Stimulated activated CD8-positive, alpha-beta memory T cell treated with anti-CD3 and anti-CD28 coated beads, Interleukin-4, amount 100 ng/mL, for 4 hours (primary cell): ENCODE data around the gene TMEM255A.
A peak's percentile ranks its signal among the peaks of the same experiment; 100 is the strongest.

Source experiments
- DNase-seq, 2 donors: peaks; one replicate each; pipeline ENCODE4 v3.0.0-alpha.2; 2020; ENCODE audit warnings: low read depth in 2 of 2, low spot score in 1 of 2

Gene TMEM255A

GRCh38 chrX:120269373-120270035 lies 41.8 kb downstream of the TMEM255A start:
- no peak for DNase-seq

GRCh38 chrX:120264341-120264740 lies 46.9 kb downstream of the TMEM255A start:
- no peak for DNase-seq

- DNase-seq = no peak
Observed at GRCh38 chrX:120262859-120263708, 48.2 kb downstream of the TMEM255A start.

GRCh38 chrX:120260369-120260768 lies 50.9 kb downstream of the TMEM255A start:
- DNase-seq = no peak

- no peak for DNase-seq
Observed at GRCh38 chrX:120253784-120254183, 57.5 kb downstream of the TMEM255A start.

GRCh38 chrX:120251471-120252011 lies 59.7 kb downstream of the TMEM255A start:
- no peak for DNase-seq

- peak; percentile 56 to 69 for DNase-seq
Observed at GRCh38 chrX:120250522-120251271, 60.6 kb downstream of the TMEM255A start, which contains the start of gene ZBTB33. TSS of gene ZBTB33 (plus strand) at chrX:120250812. CDS start at chrX:120253416, 2,604 bp downstream.

GRCh38 chrX:120244735-120245498 lies 66.3 kb downstream of the TMEM255A start:
- DNase-seq = no peak

- no peak for DNase-seq
Observed at GRCh38 chrX:120244395-120244734, 66.9 kb downstream of the TMEM255A start.

GRCh38 chrX:120242813-120243212 lies 68.4 kb downstream of the TMEM255A start:
- DNase-seq = no peak

GRCh38 chrX:120238933-120239332 lies 72.3 kb downstream of the TMEM255A start:
- no peak for DNase-seq

GRCh38 chrX:120236687-120237479 lies 74.4 kb downstream of the TMEM255A start:
- DNase-seq = no peak

- no peak for DNase-seq
Observed at GRCh38 chrX:120235284-120235683, 76.0 kb downstream of the TMEM255A start.

- DNase-seq = no peak
Observed at GRCh38 chrX:120228187-120228908, 82.9 kb downstream of the TMEM255A start.

- no peak for DNase-seq
Observed at GRCh38 chrX:120224388-120224787, 86.9 kb downstream of the TMEM255A start.

- no peak for DNase-seq
Observed at GRCh38 chrX:120223374-120223773, 87.9 kb downstream of the TMEM255A start.

- DNase-seq = peak; percentile 12 to 15
Observed at GRCh38 chrX:120213438-120214265, 97.6 kb downstream of the TMEM255A start.
